WTC11 (cell line): Measurements from ENCODE around the gene CEP104.

ENCODE experiments used
- CREB1 ChIP-seq: sonication (generic); formaldehyde crosslinking; IDR thresholded peaks from 2 replicates; pipeline ENCODE4 v1.8.0; 2023; ENCODE audit warnings: mild to moderate bottlenecking, missing genetic modification reagents
- CREM ChIP-seq: sonication (generic); formaldehyde crosslinking; IDR thresholded peaks from 2 replicates; pipeline ENCODE4 v1.8.1; 2022; ENCODE audit warnings: mild to moderate bottlenecking, missing genetic modification reagents, moderate library complexity
- ELF4 ChIP-seq: sonication (generic); formaldehyde crosslinking; IDR thresholded peaks from 2 replicates; pipeline ENCODE4 v1.8.1; 2022; ENCODE audit warnings: low read depth, mild to moderate bottlenecking, moderate library complexity, missing genetic modification reagents
- ESRRA ChIP-seq: sonication (generic); formaldehyde crosslinking; IDR thresholded peaks from 2 replicates; pipeline ENCODE4 v1.8.1; 2022; ENCODE audit warnings: mild to moderate bottlenecking, missing genetic modification reagents, borderline replicate concordance
- ETV6 ChIP-seq: sonication (generic); formaldehyde crosslinking; IDR thresholded peaks from 2 replicates; pipeline ENCODE4 v1.8.1; 2022; ENCODE audit warnings: mild to moderate bottlenecking, missing genetic modification reagents
- NR2C2 ChIP-seq: sonication (generic); formaldehyde crosslinking; IDR thresholded peaks from 2 replicates; pipeline ENCODE4 v1.8.0; 2022; ENCODE audit warnings: mild to moderate bottlenecking, missing genetic modification reagents
- SP1 ChIP-seq: sonication (generic); formaldehyde crosslinking; conservative IDR thresholded peaks from 2 replicates; pipeline ENCODE4 v1.8.1; 2022; ENCODE audit warnings: missing genetic modification reagents
- TF ChIP-seq, protein P1 (sequence below): fragments of 200-600 bp; IDR thresholded peaks from 2 replicates; pipeline ENCODE4 v1.8.0; 2022; ENCODE audit warnings: antibody characterized with exemption
- TF ChIP-seq, protein P2 (sequence below): sonication (generic); formaldehyde crosslinking; conservative IDR thresholded peaks from 2 replicates; pipeline ENCODE4 v1.8.1; 2023; ENCODE audit warnings: mild to moderate bottlenecking, low read depth, missing genetic modification reagents, moderate library complexity
- TF ChIP-seq, protein P3 (sequence below): fragments of 250-450 bp; sonication (Bioruptor Pico); IDR thresholded peaks from 2 replicates; pipeline ENCODE4 v2.1.2; 2022; ENCODE audit warnings: mild to moderate bottlenecking, moderate library complexity
- TF ChIP-seq, protein P4 (sequence below): sonication (generic); formaldehyde crosslinking; IDR thresholded peaks from 2 replicates; pipeline ENCODE4 v1.8.1; 2023; ENCODE audit warnings: mild to moderate bottlenecking, missing genetic modification reagents, moderate library complexity

DNA sequence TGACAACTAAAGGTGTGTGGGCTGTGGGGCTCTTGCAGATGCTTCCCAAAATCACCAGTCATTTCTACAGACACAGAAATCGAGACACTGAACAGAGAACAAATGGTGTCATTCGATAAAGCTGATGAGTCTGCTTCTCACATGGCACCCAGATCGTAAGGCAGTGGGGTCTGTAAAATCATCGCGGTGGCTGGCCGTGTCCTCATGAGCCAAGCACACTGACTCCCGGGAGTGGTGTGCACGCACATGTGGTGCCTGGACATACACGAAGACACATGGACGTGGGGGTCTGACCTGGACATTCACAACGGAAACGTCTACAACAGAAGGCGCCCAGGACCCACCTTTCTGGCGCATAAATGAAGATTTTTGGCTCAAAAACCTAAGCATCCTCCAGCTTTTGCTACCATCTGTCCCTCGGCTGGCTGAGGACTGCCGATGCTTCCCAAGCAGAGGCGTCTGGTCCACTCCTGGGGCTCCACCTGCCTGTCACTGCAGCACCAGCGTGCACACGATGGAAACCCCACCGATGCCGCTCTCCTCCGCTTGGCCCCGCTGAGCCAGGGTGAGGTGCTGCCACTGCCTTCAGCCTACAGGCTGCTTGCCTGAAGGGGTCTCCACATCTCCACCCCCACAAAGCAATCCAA, 77.6 kb downstream of the CEP104 start:
- TF ChIP-seq ELF4 (CRISPR knock-in tag) (no peak), SP1 (CRISPR knock-in tag) (no peak), CREM (CRISPR knock-in tag) (no peak), CREB1 (CRISPR knock-in tag) (no peak), ETV6 (CRISPR knock-in tag) (no peak), NR2C2 (CRISPR knock-in tag) (no peak), ESRRA (CRISPR knock-in tag) (no peak)
- TF ChIP-seq, protein P1, sequence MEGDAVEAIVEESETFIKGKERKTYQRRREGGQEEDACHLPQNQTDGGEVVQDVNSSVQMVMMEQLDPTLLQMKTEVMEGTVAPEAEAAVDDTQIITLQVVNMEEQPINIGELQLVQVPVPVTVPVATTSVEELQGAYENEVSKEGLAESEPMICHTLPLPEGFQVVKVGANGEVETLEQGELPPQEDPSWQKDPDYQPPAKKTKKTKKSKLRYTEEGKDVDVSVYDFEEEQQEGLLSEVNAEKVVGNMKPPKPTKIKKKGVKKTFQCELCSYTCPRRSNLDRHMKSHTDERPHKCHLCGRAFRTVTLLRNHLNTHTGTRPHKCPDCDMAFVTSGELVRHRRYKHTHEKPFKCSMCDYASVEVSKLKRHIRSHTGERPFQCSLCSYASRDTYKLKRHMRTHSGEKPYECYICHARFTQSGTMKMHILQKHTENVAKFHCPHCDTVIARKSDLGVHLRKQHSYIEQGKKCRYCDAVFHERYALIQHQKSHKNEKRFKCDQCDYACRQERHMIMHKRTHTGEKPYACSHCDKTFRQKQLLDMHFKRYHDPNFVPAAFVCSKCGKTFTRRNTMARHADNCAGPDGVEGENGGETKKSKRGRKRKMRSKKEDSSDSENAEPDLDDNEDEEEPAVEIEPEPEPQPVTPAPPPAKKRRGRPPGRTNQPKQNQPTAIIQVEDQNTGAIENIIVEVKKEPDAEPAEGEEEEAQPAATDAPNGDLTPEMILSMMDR, result no peak
- TF ChIP-seq, protein P2, sequence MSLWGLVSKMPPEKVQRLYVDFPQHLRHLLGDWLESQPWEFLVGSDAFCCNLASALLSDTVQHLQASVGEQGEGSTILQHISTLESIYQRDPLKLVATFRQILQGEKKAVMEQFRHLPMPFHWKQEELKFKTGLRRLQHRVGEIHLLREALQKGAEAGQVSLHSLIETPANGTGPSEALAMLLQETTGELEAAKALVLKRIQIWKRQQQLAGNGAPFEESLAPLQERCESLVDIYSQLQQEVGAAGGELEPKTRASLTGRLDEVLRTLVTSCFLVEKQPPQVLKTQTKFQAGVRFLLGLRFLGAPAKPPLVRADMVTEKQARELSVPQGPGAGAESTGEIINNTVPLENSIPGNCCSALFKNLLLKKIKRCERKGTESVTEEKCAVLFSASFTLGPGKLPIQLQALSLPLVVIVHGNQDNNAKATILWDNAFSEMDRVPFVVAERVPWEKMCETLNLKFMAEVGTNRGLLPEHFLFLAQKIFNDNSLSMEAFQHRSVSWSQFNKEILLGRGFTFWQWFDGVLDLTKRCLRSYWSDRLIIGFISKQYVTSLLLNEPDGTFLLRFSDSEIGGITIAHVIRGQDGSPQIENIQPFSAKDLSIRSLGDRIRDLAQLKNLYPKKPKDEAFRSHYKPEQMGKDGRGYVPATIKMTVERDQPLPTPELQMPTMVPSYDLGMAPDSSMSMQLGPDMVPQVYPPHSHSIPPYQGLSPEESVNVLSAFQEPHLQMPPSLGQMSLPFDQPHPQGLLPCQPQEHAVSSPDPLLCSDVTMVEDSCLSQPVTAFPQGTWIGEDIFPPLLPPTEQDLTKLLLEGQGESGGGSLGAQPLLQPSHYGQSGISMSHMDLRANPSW (CRISPR knock-in tag), result no peak
- TF ChIP-seq, protein P3, sequence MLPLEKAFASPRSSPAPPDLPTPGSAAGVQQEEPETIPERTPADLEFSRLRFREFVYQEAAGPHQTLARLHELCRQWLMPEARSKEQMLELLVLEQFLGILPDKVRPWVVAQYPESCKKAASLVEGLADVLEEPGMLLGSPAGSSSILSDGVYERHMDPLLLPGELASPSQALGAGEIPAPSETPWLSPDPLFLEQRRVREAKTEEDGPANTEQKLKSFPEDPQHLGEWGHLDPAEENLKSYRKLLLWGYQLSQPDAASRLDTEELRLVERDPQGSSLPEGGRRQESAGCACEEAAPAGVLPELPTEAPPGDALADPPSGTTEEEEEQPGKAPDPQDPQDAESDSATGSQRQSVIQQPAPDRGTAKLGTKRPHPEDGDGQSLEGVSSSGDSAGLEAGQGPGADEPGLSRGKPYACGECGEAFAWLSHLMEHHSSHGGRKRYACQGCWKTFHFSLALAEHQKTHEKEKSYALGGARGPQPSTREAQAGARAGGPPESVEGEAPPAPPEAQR (CRISPR knock-in tag), result no peak
- TF ChIP-seq, protein P4, sequence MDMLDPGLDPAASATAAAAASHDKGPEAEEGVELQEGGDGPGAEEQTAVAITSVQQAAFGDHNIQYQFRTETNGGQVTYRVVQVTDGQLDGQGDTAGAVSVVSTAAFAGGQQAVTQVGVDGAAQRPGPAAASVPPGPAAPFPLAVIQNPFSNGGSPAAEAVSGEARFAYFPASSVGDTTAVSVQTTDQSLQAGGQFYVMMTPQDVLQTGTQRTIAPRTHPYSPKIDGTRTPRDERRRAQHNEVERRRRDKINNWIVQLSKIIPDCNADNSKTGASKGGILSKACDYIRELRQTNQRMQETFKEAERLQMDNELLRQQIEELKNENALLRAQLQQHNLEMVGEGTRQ (CRISPR knock-in tag), result no peak
